OCI-LY1 (cell line): ENCODE data around the gene SLC39A9.

Source experiments
- H2AFZ ChIP-seq: fragments of 200-600 bp; sonication (generic), shearing (Covaris generic); 2 replicates; pipeline ENCODE4 v1.6.0; 2014; ENCODE audit warnings: antibody characterized with exemption, mild to moderate bottlenecking, low read length
- H3F3A ChIP-seq: fragments of 200-600 bp; sonication (generic), shearing (Covaris generic); 2 replicates; pipeline ENCODE4 v1.6.0; 2014; ENCODE audit warnings: mild to moderate bottlenecking, antibody characterized with exemption, low read length, moderate library complexity; ENCODE audit not compliant: insufficient read depth
- H3K27ac ChIP-seq: fragments of 200-600 bp; sonication (generic); 2 replicates; pipeline ENCODE4 v1.5.1; 2014; ENCODE audit warnings: low read length, mixed run types, mild to moderate bottlenecking, low read depth; ENCODE audit not compliant: poor library complexity, severe bottlenecking
- H3K27me3 ChIP-seq: fragments of 200-600 bp; sonication (generic); 2 replicates; pipeline ENCODE4 v1.6.0; 2014; ENCODE audit warnings: antibody characterized with exemption, mild to moderate bottlenecking, low read length, moderate library complexity; ENCODE audit not compliant: insufficient read depth
- H3K36me3 ChIP-seq: fragments of 200-600 bp; sonication (generic); 2 replicates; pipeline ENCODE4 v1.6.1; 2014; ENCODE audit warnings: mild to moderate bottlenecking, antibody characterized with exemption, low read length, moderate library complexity, mixed read lengths; ENCODE audit not compliant: insufficient read depth
- H3K4me1 ChIP-seq: fragments of 200-600 bp; sonication (generic); 2 replicates; pipeline ENCODE4 v1.5.1; 2014; ENCODE audit warnings: mild to moderate bottlenecking, low read length, moderate library complexity; ENCODE audit not compliant: insufficient read depth, severe bottlenecking
- H3K4me2 ChIP-seq: fragments of 200-600 bp; sonication (generic), shearing (Covaris generic); 2 replicates; pipeline ENCODE4 v1.6.1; 2014; ENCODE audit warnings: low read length
- H3K4me3 ChIP-seq: fragments of 200-600 bp; sonication (generic); 2 replicates; pipeline ENCODE4 v1.5.1; 2014; ENCODE audit warnings: low read length, low read depth, mild to moderate bottlenecking, mixed read lengths; ENCODE audit not compliant: poor library complexity, severe bottlenecking
- H3K79me2 ChIP-seq: fragments of 200-600 bp; shearing (Covaris generic); 2 replicates; pipeline ENCODE4 v1.6.1; 2016; ENCODE audit warnings: mixed run types, low read length, mixed read lengths; ENCODE audit not compliant: insufficient read depth
- H3K9ac ChIP-seq: fragments of 200-600 bp; sonication (generic), shearing (Covaris generic); 2 replicates; pipeline ENCODE4 v1.6.1; 2014; ENCODE audit warnings: mild to moderate bottlenecking, low read length, mixed read lengths
- H3K9me2 ChIP-seq: fragments of 200-600 bp; sonication (generic), shearing (Covaris generic); 2 replicates; pipeline ENCODE4 v1.6.1; 2014; ENCODE audit warnings: low read depth, mild to moderate bottlenecking, low read length, mixed read lengths
- H3K9me3 ChIP-seq: fragments of 200-600 bp; shearing (Covaris generic); 2 replicates; pipeline ENCODE4 v1.6.1; 2014; ENCODE audit warnings: low read length, mixed read lengths
- H4K20me1 ChIP-seq: fragments of 200-600 bp; sonication (generic), shearing (Covaris generic); 2 replicates; pipeline ENCODE4 v1.6.0; 2016; ENCODE audit warnings: mild to moderate bottlenecking, low read length; ENCODE audit not compliant: insufficient read depth
- CTCF ChIP-seq: fragments of 200-600 bp; sonication (generic), shearing (Covaris generic); IDR thresholded peaks from 2 replicates; pipeline ENCODE4 v1.5.1; 2017; ENCODE audit warnings: mild to moderate bottlenecking, antibody characterized with exemption, low read length, moderate library complexity, mixed read lengths
- EZH2 ChIP-seq: fragments of 200-600 bp; sonication (generic), shearing (Covaris generic); IDR thresholded peaks from 2 replicates; pipeline ENCODE4 v1.8.0; 2017; ENCODE audit warnings: borderline replicate concordance, mixed run types, mild to moderate bottlenecking, antibody characterized with exemption, low read length, moderate library complexity, mixed read lengths

Gene SLC39A9

DNA sequence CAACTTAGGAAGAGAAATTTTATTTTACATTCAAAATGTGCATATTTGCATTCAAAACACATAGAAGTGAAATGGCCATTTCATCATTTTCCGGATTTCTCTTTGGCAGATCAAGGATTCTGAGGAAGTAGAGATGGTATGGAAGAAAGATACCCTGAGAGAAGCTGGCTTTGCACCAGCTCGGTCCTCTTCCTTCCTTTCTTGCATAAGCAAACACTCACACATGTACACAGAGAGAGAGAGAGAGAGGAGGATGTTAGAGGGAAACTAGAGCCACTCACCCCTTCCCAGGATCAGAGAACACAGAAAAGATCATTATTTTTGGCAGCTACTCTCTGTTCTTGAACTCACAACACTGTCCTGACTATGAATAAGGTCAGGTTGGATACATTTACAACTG, 70.5 kb downstream of the SLC39A9 start:
- no peak overlapping the region for H3K4me2 ChIP-seq
- no peaks in the 10 kb centered on the region for H3F3A ChIP-seq
- no peaks in the 10 kb centered on the region for H3K9me3 ChIP-seq
- no peaks in the 10 kb centered on the region for H3K9me2 ChIP-seq
- H3K79me2 ChIP-seq: no peaks in the 10 kb centered on the region
- H3K4me3 ChIP-seq: no peak overlapping the region
- no peak overlapping the region for H3K9ac ChIP-seq
- no peaks in the 10 kb centered on the region for H3K36me3 ChIP-seq
- H3K4me1 ChIP-seq: no peaks in the 10 kb centered on the region
- H4K20me1 ChIP-seq: no peaks in the 10 kb centered on the region
- no peak for TF ChIP-seq EZH2
- TF ChIP-seq CTCF: no peak
- no peaks in the 10 kb centered on the region for H3K27me3 ChIP-seq
- H3K27ac ChIP-seq: no peak overlapping the region
- H2AFZ ChIP-seq: no peak overlapping the region

GRCh38 chr14:69471436-69471835, 72.9 kb downstream of the SLC39A9 start:
- H3K79me2 ChIP-seq: no peaks in the 10 kb centered on the region
- TF ChIP-seq EZH2 (no peak), CTCF (no peak)
- H3F3A ChIP-seq: no peaks in the 10 kb centered on the region
- H3K4me3 ChIP-seq: no peak overlapping the region
- H3K36me3 ChIP-seq: no peaks in the 10 kb centered on the region
- H2AFZ ChIP-seq: no peak overlapping the region
- no peak overlapping the region for H3K9ac ChIP-seq
- H4K20me1 ChIP-seq: no peaks in the 10 kb centered on the region
- H3K27ac ChIP-seq: no peak overlapping the region
- H3K9me3 ChIP-seq: no peaks in the 10 kb centered on the region
- H3K27me3 ChIP-seq: no peaks in the 10 kb centered on the region
- H3K9me2 ChIP-seq: no peaks in the 10 kb centered on the region
- no peaks in the 10 kb centered on the region for H3K4me1 ChIP-seq
- no peak overlapping the region for H3K4me2 ChIP-seq

GRCh38 chr14:69471916-69472315, 73.4 kb downstream of the SLC39A9 start:
- H4K20me1 ChIP-seq: no peaks in the 10 kb centered on the region
- H3K27me3 ChIP-seq: no peaks in the 10 kb centered on the region
- TF ChIP-seq EZH2: no peak
- no peak for TF ChIP-seq CTCF
- no peak overlapping the region for H3K4me2 ChIP-seq
- no peak overlapping the region for H3K9ac ChIP-seq
- H3K27ac ChIP-seq: no peak overlapping the region
- H3F3A ChIP-seq: no peaks in the 10 kb centered on the region
- no peaks in the 10 kb centered on the region for H3K36me3 ChIP-seq
- H3K4me3 ChIP-seq: no peak overlapping the region
- no peaks in the 10 kb centered on the region for H3K79me2 ChIP-seq
- no peaks in the 10 kb centered on the region for H3K4me1 ChIP-seq
- no peaks in the 10 kb centered on the region for H3K9me3 ChIP-seq
- no peaks in the 10 kb centered on the region for H3K9me2 ChIP-seq
- no peak overlapping the region for H2AFZ ChIP-seq
